Activated CD8-positive, alpha-beta memory T cell treated with anti-CD3 and anti-CD28 coated beads for 1 hour (primary cell): ENCODE results near the gene SIGLEC5.
"Not testable (repeated sequence)": the region's sequence is repeated elsewhere in the genome, so short reads cannot be mapped to it uniquely, and the experiment has no call there.

Experiments used
- DNase-seq, 2 donors: peaks; one replicate each; pipeline ENCODE4 v3.0.0-alpha.2; 2020; ENCODE audit warnings: low read depth in 1 of 2; ENCODE audit errors: extremely low read depth in 1 of 2

Gene SIGLEC5

DNA sequence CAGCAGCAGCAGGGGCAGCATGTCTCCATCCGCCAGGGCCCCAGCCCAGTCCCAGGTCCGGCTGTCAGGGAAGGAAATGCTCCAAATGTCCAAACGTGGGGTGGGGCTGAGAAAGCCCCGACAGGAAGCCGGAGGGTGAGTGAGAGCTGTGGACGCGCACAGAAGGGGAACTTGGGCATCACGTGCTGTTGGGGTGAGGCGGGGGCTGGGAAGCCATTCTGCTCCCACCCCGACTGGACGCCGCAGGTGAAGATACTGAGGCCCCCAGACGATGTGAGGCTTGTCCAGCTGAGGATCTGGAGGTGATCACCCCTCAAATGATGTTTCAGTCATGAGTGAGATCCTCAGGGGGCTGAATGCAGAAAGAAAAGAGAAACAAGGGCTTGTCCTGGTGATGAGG is at the start of gene SIGLEC5:
SIGLEC5 (minus strand) TSS at position 87 of the 400 bp plus-strand sequence; CDS start at position 21, 66 bp downstream.
- DNase-seq = not testable (repeated sequence)

- no peak for DNase-seq
Observed at GRCh38 chr19:51676566-51677083, 46.4 kb upstream of the SIGLEC5 start.

- DNase-seq = not testable (repeated sequence)
Observed at GRCh38 chr19:51675911-51676565, 45.8 kb upstream of the SIGLEC5 start.

GRCh38 chr19:51668216-51668615 is 38.0 kb upstream of the SIGLEC5 start:
- DNase-seq = no peak

GRCh38 chr19:51664997-51665396 is 34.8 kb upstream of the SIGLEC5 start:
- no peak for DNase-seq

DNA sequence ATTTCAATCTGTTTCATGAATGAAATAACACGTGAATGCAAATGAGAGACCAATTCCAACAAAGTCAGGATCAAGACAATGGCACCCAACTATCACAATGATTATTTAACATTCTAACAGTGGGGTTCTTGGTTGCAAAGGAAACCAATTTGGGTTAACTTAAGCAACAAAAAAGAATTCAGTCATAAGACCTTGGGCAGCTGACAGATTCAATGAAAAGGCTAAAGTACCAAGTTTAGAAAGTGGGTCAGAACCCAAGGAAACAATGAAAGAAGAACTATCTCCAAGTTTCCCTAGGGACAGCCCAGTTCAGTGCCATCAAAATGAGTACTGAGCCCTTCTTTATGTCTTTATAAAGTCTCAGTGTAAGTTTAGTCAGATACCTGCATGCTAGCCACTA is 33.9 kb upstream of the SIGLEC5 start:
- DNase-seq = no peak

DNA sequence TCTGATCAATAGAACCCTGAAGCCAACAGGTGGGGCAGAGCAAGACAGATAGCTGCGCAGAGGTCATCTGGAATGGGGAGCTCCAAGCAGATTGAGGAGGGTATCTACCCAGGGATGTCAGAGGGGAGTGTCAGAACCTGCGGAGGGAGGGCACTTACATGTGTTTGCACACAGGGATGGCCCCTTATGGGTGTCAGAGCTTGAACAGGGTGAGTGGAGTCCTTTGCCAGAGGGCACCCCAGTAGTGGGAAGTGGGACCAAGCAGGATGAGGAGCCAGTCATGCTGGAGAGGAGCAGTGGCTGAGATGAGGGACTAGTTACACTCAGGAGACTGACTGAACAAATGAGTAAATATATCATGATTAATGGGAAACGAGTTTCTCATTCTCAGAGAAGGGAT is 33.4 kb upstream of the SIGLEC5 start:
- no peak for DNase-seq

- no peak for DNase-seq
Observed at GRCh38 chr19:51660975-51661600, 30.9 kb upstream of the SIGLEC5 start.

DNA sequence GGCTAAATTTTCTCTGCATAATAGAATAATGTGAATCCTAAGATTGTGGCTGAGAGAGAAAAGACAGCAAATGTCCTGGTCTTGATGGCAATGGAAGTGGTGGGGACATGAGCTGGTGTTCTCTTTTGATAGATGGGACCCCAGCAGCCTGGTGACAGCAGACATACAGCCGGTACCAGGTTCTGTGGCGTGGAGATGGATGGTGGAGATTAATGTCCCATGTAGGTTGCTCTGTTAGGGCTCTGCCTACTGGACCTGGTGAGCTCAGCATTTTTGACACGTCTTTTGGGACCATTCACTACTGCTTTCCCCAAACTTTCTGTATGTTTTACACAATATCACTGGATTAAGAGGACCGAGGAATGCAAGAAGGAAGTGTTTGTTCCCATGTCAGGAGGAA is 24.6 kb upstream of the SIGLEC5 start:
- no peak for DNase-seq

GRCh38 chr19:51653162-51653561 is 23.0 kb upstream of the SIGLEC5 start:
- no peak for DNase-seq

GRCh38 chr19:51652266-51652665 is 22.1 kb upstream of the SIGLEC5 start:
- no peak for DNase-seq

- DNase-seq = no peak
Observed at GRCh38 chr19:51651216-51651846, 21.1 kb upstream of the SIGLEC5 start.

- DNase-seq = no peak
Observed at GRCh38 chr19:51647318-51647717, 17.1 kb upstream of the SIGLEC5 start.

DNA sequence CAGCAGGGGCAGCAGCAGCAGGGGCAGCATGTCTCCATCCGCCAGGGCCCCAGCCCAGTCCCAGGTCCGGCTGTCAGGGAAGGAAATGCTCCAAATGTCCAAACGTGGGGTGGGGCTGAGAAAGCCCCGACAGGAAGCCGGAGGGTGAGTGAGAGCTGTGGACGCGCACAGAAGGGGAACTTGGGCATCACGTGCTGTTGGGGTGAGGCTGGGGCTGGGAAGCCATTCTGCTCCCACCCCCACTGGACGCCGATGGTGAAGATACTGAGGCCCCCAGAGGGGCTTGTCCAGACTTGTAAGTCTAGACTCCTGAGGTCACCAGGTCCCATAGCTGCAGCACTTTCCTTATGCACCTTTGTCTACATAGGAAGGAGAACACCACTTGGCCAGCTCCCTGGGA is 16.5 kb upstream of the SIGLEC5 start, which contains the start of gene SIGLEC14:
SIGLEC14 (minus strand) TSS at position 96 of the 400 bp plus-strand sequence; CDS start at position 30, 66 bp downstream.
- DNase-seq = not testable (repeated sequence)

DNA sequence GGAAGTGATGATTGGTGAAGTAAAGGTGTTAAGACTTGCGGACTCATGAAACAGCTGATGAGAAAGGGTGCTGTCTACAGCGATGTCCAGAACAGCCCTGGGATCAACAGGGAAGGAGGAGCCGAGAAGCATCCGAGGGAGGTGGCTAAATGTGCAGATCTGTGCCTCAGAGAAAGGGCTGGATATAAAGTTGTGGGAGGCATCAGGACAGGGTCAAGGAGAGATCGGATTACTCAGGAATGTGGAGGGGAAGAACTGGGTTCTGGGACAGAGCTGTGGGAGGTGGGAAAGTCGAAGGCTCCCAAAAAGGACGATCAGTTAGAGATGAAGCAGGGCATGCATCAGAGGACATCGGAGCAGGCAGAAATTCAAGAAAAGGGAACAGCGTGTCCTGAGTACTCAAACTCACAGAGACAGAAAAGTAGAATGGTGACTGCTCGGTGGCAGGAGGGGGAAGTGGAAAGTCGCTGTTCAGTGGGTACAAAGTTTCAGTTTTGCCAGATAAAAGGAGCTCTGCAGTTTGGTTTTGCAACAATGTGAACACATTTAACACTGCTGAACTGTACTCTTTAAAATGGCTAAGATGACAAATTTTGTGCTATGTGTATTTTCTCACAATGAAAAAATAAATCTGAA is 14.6 kb upstream of the SIGLEC5 start:
- no peak for DNase-seq

- DNase-seq = no peak
Observed at GRCh38 chr19:51641648-51642047, 11.4 kb upstream of the SIGLEC5 start.

DNA sequence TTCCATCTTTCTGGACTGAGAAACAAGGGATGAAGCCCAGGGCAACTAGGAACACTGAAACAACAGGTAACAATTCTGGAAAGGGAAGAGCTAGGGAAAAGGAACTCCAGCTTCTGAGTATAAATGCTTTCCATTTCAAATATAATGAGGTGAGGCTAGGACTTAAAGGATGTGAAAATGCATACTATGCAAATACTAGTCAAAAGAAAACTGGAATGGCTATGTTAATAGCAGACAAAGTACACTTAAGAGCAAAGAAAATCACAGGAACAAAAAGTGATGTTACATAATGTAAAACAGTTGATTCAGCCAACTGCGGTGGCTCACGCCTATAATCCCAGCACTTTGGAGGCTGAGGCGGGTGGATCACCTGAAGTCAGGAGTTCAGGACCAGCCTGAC is 10.2 kb upstream of the SIGLEC5 start:
- DNase-seq = no peak

GRCh38 chr19:51639916-51640315 is 9.7 kb upstream of the SIGLEC5 start:
- no peak for DNase-seq

GRCh38 chr19:51637362-51637978 is 7.3 kb upstream of the SIGLEC5 start:
- DNase-seq = no peak

GRCh38 chr19:51632126-51632525 is 1.9 kb upstream of the SIGLEC5 start:
- DNase-seq = no peak
